Parietal lobe (tissue), 1 donor: ENCODE data around the gene TEX55. TPM values are rescaled to one million over a fixed set of nuclear protein-coding genes. Genes with fewer than 3 reads are reported as not detected.

Experiments used
- total RNA-seq: library from RNA; depleted of rRNA; stranded (reverse); fragments of >200 nt; gene quantifications from one replicate; pipeline ENCODE4 v1.2.3, GENCODE V29; 2014

Gene TEX55
- total RNA-seq, result not detected

DNA sequence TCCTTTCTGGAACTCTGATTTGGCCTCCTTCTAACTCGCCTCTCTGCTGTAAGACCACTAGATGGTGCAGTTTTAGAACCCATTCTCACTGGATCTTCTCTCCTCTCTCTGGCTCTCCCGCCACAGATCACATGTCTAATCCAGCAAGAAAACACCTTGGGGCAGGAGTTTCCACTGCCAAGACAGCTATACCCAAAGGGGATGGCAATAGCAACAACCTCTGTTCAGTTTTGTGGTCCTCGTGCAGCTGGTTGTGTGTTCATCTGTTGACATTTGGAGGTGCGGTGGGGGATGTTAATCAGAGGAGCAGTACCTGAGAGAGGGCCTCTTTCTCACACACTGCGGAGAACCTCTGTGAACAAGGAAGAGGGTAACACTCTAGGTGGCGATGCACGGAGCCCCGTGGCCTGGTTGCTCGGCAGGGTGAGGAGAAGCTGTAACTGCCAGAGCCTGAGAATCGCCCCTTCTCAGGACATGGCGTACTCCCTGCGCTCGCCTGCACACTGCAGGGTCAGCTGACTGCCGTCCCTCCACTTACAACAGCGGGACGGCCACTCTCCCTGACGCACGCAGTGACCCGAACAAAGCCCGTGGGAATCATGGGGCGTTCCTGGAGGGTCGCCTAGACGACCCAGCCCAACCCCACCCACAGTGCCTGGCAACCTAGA is at the start of gene TEX55:
Gene TEX55 (plus strand): TSS at position 666 of the 668 bp plus-strand sequence. CDS start 25 bp downstream, outside the sequence.

DNA sequence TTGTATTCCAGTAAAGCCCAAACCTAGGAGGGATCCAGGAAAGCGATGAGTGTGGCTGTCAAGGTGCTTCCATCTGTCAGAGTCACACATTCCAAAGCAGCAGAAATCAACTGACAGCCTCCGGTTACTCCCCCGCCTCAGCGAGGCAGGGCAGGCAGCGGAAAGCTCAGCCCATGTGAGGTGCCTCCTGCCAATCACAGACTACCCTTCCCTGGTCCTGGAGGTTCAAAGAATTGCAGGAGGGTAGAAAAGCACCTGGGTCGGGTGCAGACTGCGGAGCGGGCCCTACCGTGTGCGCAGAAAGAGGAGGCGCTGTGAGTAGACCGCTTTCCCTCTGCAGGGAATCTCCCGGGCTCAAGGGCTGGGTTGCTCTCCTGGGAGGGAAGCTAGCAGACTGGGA is 27.4 kb downstream of the TEX55 start, which contains the start of gene UPK1B:
Gene UPK1B (plus strand): TSS at position 274 of the 400 bp plus-strand sequence. CDS start 13,144 bp downstream, outside the sequence.

Other genes with a start within 250 kb of the TEX55 start
- 19.4 TPM for gene IGSF11, start 111.3 kb upstream of the TEX55 start, total RNA-seq
- gene UPK1B, start 27.4 kb downstream of the TEX55 start, total RNA-seq, result not detected
- 14.7 TPM for gene B4GALT4, start 94.7 kb downstream of the TEX55 start, total RNA-seq
- gene ARHGAP31, start 148.2 kb downstream of the TEX55 start, total RNA-seq, result 6.9 TPM